Measurements from ENCODE around the gene CABP1.

Gene CABP1

GRCh38 chr12:120688527-120689071 lies 48.2 kb downstream of the CABP1 start:
- H3K4me1 ChIP-seq (ENCODE audit: control insufficient read depth, insufficient read depth, low read length), result peaks cover 48% of the 10 kb centered on the region
- no peaks in the 10 kb centered on the region for H3K9me3 ChIP-seq (ENCODE audit: control insufficient read depth, low read length)
- H3K36me3 ChIP-seq (ENCODE audit: control insufficient read depth, insufficient read depth, low read length, severe bottlenecking), result peaks cover under 1% of the 10 kb centered on the region
- DNase-seq (ENCODE audit: low read depth), result peak; percentile 59
- no peaks in the 10 kb centered on the region for H3K27me3 ChIP-seq (replicated peaks; ENCODE audit: control insufficient read depth, insufficient read depth, low read length)
- H3K9ac ChIP-seq (ENCODE audit: low read length), result peak overlapping the region; percentile 96
- H3K4me3 ChIP-seq (ENCODE audit: low read length), result peak overlapping the region; percentile 96

- peak; percentile 38 for DNase-seq (ENCODE audit: low read depth)
- no peaks in the 10 kb centered on the region for H3K9me3 ChIP-seq (ENCODE audit: control insufficient read depth, low read length)
- H3K9ac ChIP-seq (ENCODE audit: low read length), result peak overlapping the region; percentile 96
- H3K36me3 ChIP-seq (ENCODE audit: control insufficient read depth, insufficient read depth, low read length, severe bottlenecking), result peaks cover 10% of the 10 kb centered on the region
- no peaks in the 10 kb centered on the region for H3K27me3 ChIP-seq (replicated peaks; ENCODE audit: control insufficient read depth, insufficient read depth, low read length)
- peak overlapping the region; percentile 96 for H3K4me3 ChIP-seq (ENCODE audit: low read length)
- peaks cover 48% of the 10 kb centered on the region for H3K4me1 ChIP-seq (ENCODE audit: control insufficient read depth, insufficient read depth, low read length)
Observed at GRCh38 chr12:120689397-120690082, 49.1 kb downstream of the CABP1 start.

- no peaks in the 10 kb centered on the region for H3K27me3 ChIP-seq (replicated peaks; ENCODE audit: control insufficient read depth, insufficient read depth, low read length)
- peaks cover 48% of the 10 kb centered on the region for H3K4me1 ChIP-seq (ENCODE audit: control insufficient read depth, insufficient read depth, low read length)
Observed at GRCh38 chr12:120690083-120690450, 49.6 kb downstream of the CABP1 start.

GRCh38 chr12:120690978-120691377 lies 50.6 kb downstream of the CABP1 start:
- Histone ChIP-seq H3K9me3 (ENCODE audit: control insufficient read depth, low read length) (no peaks in the 10 kb centered on the region), H3K36me3 (ENCODE audit: control insufficient read depth, insufficient read depth, low read length, severe bottlenecking) (peaks cover 24% of the 10 kb centered on the region), H3K4me1 (ENCODE audit: control insufficient read depth, insufficient read depth, low read length) (peaks cover 46% of the 10 kb centered on the region), H3K4me3 (ENCODE audit: low read length) (no peak overlapping the region), H3K27me3 (replicated peaks; ENCODE audit: control insufficient read depth, insufficient read depth, low read length) (no peaks in the 10 kb centered on the region), H3K9ac (ENCODE audit: low read length) (no peak overlapping the region)
- no peak for DNase-seq (ENCODE audit: low read depth)

More at GRCh38 chr12:120690083-120690450, 49.6 kb downstream of the CABP1 start:
- H3K9ac ChIP-seq (ENCODE audit: low read length), result no peak overlapping the region
- no peak overlapping the region for H3K4me3 ChIP-seq (ENCODE audit: low read length)
- peaks cover 15% of the 10 kb centered on the region for H3K36me3 ChIP-seq (ENCODE audit: control insufficient read depth, insufficient read depth, low read length, severe bottlenecking)
- no peaks in the 10 kb centered on the region for H3K9me3 ChIP-seq (ENCODE audit: control insufficient read depth, low read length)
- DNase-seq (ENCODE audit: low read depth), result no peak

GRCh38 chr12:120692524-120693033 lies 52.2 kb downstream of the CABP1 start:
- no peaks in the 10 kb centered on the region for H3K27me3 ChIP-seq (replicated peaks; ENCODE audit: control insufficient read depth, insufficient read depth, low read length)
- H3K4me3 ChIP-seq (ENCODE audit: low read length), result no peak overlapping the region
- no peak overlapping the region for H3K9ac ChIP-seq (ENCODE audit: low read length)
- peaks cover 40% of the 10 kb centered on the region for H3K36me3 ChIP-seq (ENCODE audit: control insufficient read depth, insufficient read depth, low read length, severe bottlenecking)
- H3K9me3 ChIP-seq (ENCODE audit: control insufficient read depth, low read length), result no peaks in the 10 kb centered on the region
- peaks cover 44% of the 10 kb centered on the region for H3K4me1 ChIP-seq (ENCODE audit: control insufficient read depth, insufficient read depth, low read length)
- DNase-seq (ENCODE audit: low read depth), result no peak

- Histone ChIP-seq H3K9me3 (ENCODE audit: control insufficient read depth, low read length) (no peaks in the 10 kb centered on the region), H3K4me1 (ENCODE audit: control insufficient read depth, insufficient read depth, low read length) (peaks cover 34% of the 10 kb centered on the region), H3K9ac (ENCODE audit: low read length) (no peak overlapping the region), H3K27me3 (replicated peaks; ENCODE audit: control insufficient read depth, insufficient read depth, low read length) (no peaks in the 10 kb centered on the region), H3K36me3 (ENCODE audit: control insufficient read depth, insufficient read depth, low read length, severe bottlenecking) (peaks cover 52% of the 10 kb centered on the region), H3K4me3 (ENCODE audit: low read length) (no peak overlapping the region)
- no peak for DNase-seq (ENCODE audit: low read depth)
Observed at GRCh38 chr12:120693848-120694247, 53.4 kb downstream of the CABP1 start.

- Histone ChIP-seq H3K27me3 (replicated peaks; ENCODE audit: control insufficient read depth, insufficient read depth, low read length) (no peaks in the 10 kb centered on the region), H3K4me1 (ENCODE audit: control insufficient read depth, insufficient read depth, low read length) (peaks cover 8% of the 10 kb centered on the region), H3K4me3 (ENCODE audit: low read length) (no peak overlapping the region), H3K9ac (ENCODE audit: low read length) (no peak overlapping the region), H3K9me3 (ENCODE audit: control insufficient read depth, low read length) (no peaks in the 10 kb centered on the region), H3K36me3 (ENCODE audit: control insufficient read depth, insufficient read depth, low read length, severe bottlenecking) (peaks cover 80% of the 10 kb centered on the region)
- no peak for DNase-seq (ENCODE audit: low read depth)
Observed at GRCh38 chr12:120696626-120697025, 56.2 kb downstream of the CABP1 start.

- no peak overlapping the region for H3K9ac ChIP-seq (ENCODE audit: low read length)
- H3K36me3 ChIP-seq (ENCODE audit: control insufficient read depth, insufficient read depth, low read length, severe bottlenecking), result peaks cover 85% of the 10 kb centered on the region
- no peak overlapping the region for H3K4me3 ChIP-seq (ENCODE audit: low read length)
- DNase-seq (ENCODE audit: low read depth), result no peak
- H3K27me3 ChIP-seq (replicated peaks; ENCODE audit: control insufficient read depth, insufficient read depth, low read length), result no peaks in the 10 kb centered on the region
- peaks cover 4% of the 10 kb centered on the region for H3K4me1 ChIP-seq (ENCODE audit: control insufficient read depth, insufficient read depth, low read length)
- no peaks in the 10 kb centered on the region for H3K9me3 ChIP-seq (ENCODE audit: control insufficient read depth, low read length)
Observed at GRCh38 chr12:120697344-120697743, 56.9 kb downstream of the CABP1 start.

- Histone ChIP-seq H3K9ac (ENCODE audit: low read length) (no peak overlapping the region), H3K27me3 (replicated peaks; ENCODE audit: control insufficient read depth, insufficient read depth, low read length) (no peaks in the 10 kb centered on the region), H3K4me3 (ENCODE audit: low read length) (no peak overlapping the region), H3K4me1 (ENCODE audit: control insufficient read depth, insufficient read depth, low read length) (no peaks in the 10 kb centered on the region), H3K9me3 (ENCODE audit: control insufficient read depth, low read length) (no peaks in the 10 kb centered on the region), H3K36me3 (ENCODE audit: control insufficient read depth, insufficient read depth, low read length, severe bottlenecking) (peaks cover 89% of the 10 kb centered on the region)
- no peak for DNase-seq (ENCODE audit: low read depth)
Observed at GRCh38 chr12:120698665-120699064, 58.2 kb downstream of the CABP1 start.

GRCh38 chr12:120699553-120699952 lies 59.1 kb downstream of the CABP1 start:
- Histone ChIP-seq H3K9ac (ENCODE audit: low read length) (no peak overlapping the region), H3K9me3 (ENCODE audit: control insufficient read depth, low read length) (no peaks in the 10 kb centered on the region), H3K27me3 (replicated peaks; ENCODE audit: control insufficient read depth, insufficient read depth, low read length) (no peaks in the 10 kb centered on the region), H3K4me3 (ENCODE audit: low read length) (no peak overlapping the region), H3K4me1 (ENCODE audit: control insufficient read depth, insufficient read depth, low read length) (no peaks in the 10 kb centered on the region), H3K36me3 (ENCODE audit: control insufficient read depth, insufficient read depth, low read length, severe bottlenecking) (peaks cover 85% of the 10 kb centered on the region)
- no peak for DNase-seq (ENCODE audit: low read depth)

GRCh38 chr12:120700886-120701285 lies 60.5 kb downstream of the CABP1 start:
- Histone ChIP-seq H3K9ac (ENCODE audit: low read length) (no peak overlapping the region), H3K36me3 (ENCODE audit: control insufficient read depth, insufficient read depth, low read length, severe bottlenecking) (peaks cover 72% of the 10 kb centered on the region), H3K4me1 (ENCODE audit: control insufficient read depth, insufficient read depth, low read length) (no peaks in the 10 kb centered on the region), H3K4me3 (ENCODE audit: low read length) (no peak overlapping the region), H3K9me3 (ENCODE audit: control insufficient read depth, low read length) (no peaks in the 10 kb centered on the region), H3K27me3 (replicated peaks; ENCODE audit: control insufficient read depth, insufficient read depth, low read length) (no peaks in the 10 kb centered on the region)
- DNase-seq (ENCODE audit: low read depth), result no peak
